Loucy (cell line): Measurements from ENCODE around the gene PDXDC1.
A peak's percentile ranks its signal among the peaks of the same experiment; 100 is the strongest.
"Not testable (repeated sequence)": the region's sequence is repeated elsewhere in the genome, so short reads cannot be mapped to it uniquely, and the experiment has no call there.

ENCODE experiments used
- H2AFZ ChIP-seq: fragments of 200-600 bp; sonication (generic); 2 replicates; pipeline ENCODE4 v1.6.0; 2016; ENCODE audit warnings: antibody characterized with exemption, mild to moderate bottlenecking, low read length, moderate library complexity
- H3F3A ChIP-seq: fragments of 200-600 bp; 2 replicates; pipeline ENCODE4 v1.6.0; 2016; ENCODE audit warnings: antibody characterized with exemption, low read depth, mild to moderate bottlenecking
- H3K27me3 ChIP-seq: fragments of 200-600 bp; sonication (generic); 2 replicates; pipeline ENCODE4 v1.6.1; 2014; ENCODE audit warnings: low read length, mild to moderate bottlenecking; ENCODE audit not compliant: insufficient read depth, poor library complexity, severe bottlenecking
- H3K36me3 ChIP-seq: fragments of 200-600 bp; sonication (generic); 2 replicates; pipeline ENCODE4 v1.6.1; 2016; ENCODE audit warnings: low read length; ENCODE audit not compliant: insufficient read depth
- H3K4me1 ChIP-seq: fragments of 200-600 bp; sonication (generic); 2 replicates; pipeline ENCODE4 v1.5.1; 2014; ENCODE audit warnings: low read length, mild to moderate bottlenecking; ENCODE audit not compliant: insufficient read depth, poor library complexity, severe bottlenecking
- H3K4me2 ChIP-seq: fragments of 200-600 bp; sonication (generic); 2 replicates; pipeline ENCODE4 v1.6.0; 2014; ENCODE audit warnings: antibody characterized with exemption, low read length, low read depth, mild to moderate bottlenecking; ENCODE audit not compliant: poor library complexity, severe bottlenecking
- H3K4me3 ChIP-seq: fragments of 200-600 bp; sonication (generic); 2 replicates; pipeline ENCODE4 v1.5.1; 2014; ENCODE audit warnings: low read length, mild to moderate bottlenecking, mixed read lengths; ENCODE audit not compliant: poor library complexity, severe bottlenecking
- H3K79me2 ChIP-seq: fragments of 200-600 bp; sonication (generic); 2 replicates; pipeline ENCODE4 v1.6.1; 2014; ENCODE audit warnings: low read length; ENCODE audit not compliant: insufficient read depth
- H3K9ac ChIP-seq: fragments of 200-600 bp; sonication (generic); 2 replicates; pipeline ENCODE4 v1.6.0; 2014; ENCODE audit warnings: mild to moderate bottlenecking, low read depth, low read length, moderate library complexity; ENCODE audit not compliant: poor library complexity, severe bottlenecking
- H3K9me2 ChIP-seq: fragments of 200-600 bp; sonication (generic); replicated peaks from 2 replicates; pipeline ENCODE4 v1.6.1; 2016; ENCODE audit warnings: low read depth, low read length, mixed read lengths
- H3K9me3 ChIP-seq: fragments of 200-600 bp; sonication (generic); 2 replicates; pipeline ENCODE4 v1.6.1; 2014; ENCODE audit warnings: mild to moderate bottlenecking, antibody characterized with exemption, low read length, low read depth; ENCODE audit not compliant: insufficient read depth
- H4K20me1 ChIP-seq: fragments of 200-600 bp; sonication (generic); 2 replicates; pipeline ENCODE4 v1.6.0; 2014; ENCODE audit warnings: antibody characterized with exemption, low read length, mild to moderate bottlenecking; ENCODE audit not compliant: insufficient read depth, poor library complexity, severe bottlenecking
- CTCF ChIP-seq: fragments of 200-600 bp; sonication (generic); conservative IDR thresholded peaks from 2 replicates; pipeline ENCODE4 v1.5.1; 2014; ENCODE audit warnings: mild to moderate bottlenecking, antibody characterized with exemption, low read length

PDXDC1 gene

GRCh38 chr16:15022194-15022593, 47.4 kb downstream of the PDXDC1 start:
- not testable (repeated sequence) for H3K79me2 ChIP-seq, H3K4me2 ChIP-seq, H3F3A ChIP-seq

GRCh38 chr16:15023381-15024077, 48.7 kb downstream of the PDXDC1 start:
- not testable (repeated sequence) for H3K4me2 ChIP-seq, H2AFZ ChIP-seq, H3K79me2 ChIP-seq, H3K4me1 ChIP-seq, H3K27me3 ChIP-seq, H3F3A ChIP-seq, H3K4me3 ChIP-seq, H3K36me3 ChIP-seq, H3K9me3 ChIP-seq, H3K9me2 ChIP-seq, H3K9ac ChIP-seq, H4K20me1 ChIP-seq

More at GRCh38 chr16:15022194-15022593, 47.4 kb downstream of the PDXDC1 start:
- H3K4me1 ChIP-seq, H3K36me3 ChIP-seq, H2AFZ ChIP-seq, H3K4me3 ChIP-seq, H3K9me2 ChIP-seq, H4K20me1 ChIP-seq, H3K27me3 ChIP-seq, H3K9ac ChIP-seq, H3K9me3 ChIP-seq: not testable (repeated sequence)
- TF ChIP-seq CTCF, result peak; percentile 36

GRCh38 chr16:15024858-15025199, 50.0 kb downstream of the PDXDC1 start:
- not testable (repeated sequence) for H3K9ac ChIP-seq, H3K36me3 ChIP-seq, H3K27me3 ChIP-seq, H3K4me2 ChIP-seq, H3K4me3 ChIP-seq, H3F3A ChIP-seq, H3K9me3 ChIP-seq, H4K20me1 ChIP-seq, H3K9me2 ChIP-seq, H2AFZ ChIP-seq, H3K4me1 ChIP-seq, H3K79me2 ChIP-seq

- H3K9ac ChIP-seq, H3K4me3 ChIP-seq, H3K9me3 ChIP-seq, H3K27me3 ChIP-seq, H3K36me3 ChIP-seq, H3K4me1 ChIP-seq, H3K79me2 ChIP-seq, H2AFZ ChIP-seq, H3K9me2 ChIP-seq, H4K20me1 ChIP-seq, H3F3A ChIP-seq, H3K4me2 ChIP-seq: not testable (repeated sequence)
Measured at GRCh38 chr16:15025234-15025951, 50.6 kb downstream of the PDXDC1 start.

GRCh38 chr16:15027051-15027450, 52.2 kb downstream of the PDXDC1 start:
- not testable (repeated sequence) for H2AFZ ChIP-seq, H3K79me2 ChIP-seq, H3F3A ChIP-seq, H3K9ac ChIP-seq, H3K36me3 ChIP-seq, H3K4me1 ChIP-seq, H3K4me2 ChIP-seq, H3K27me3 ChIP-seq, H3K9me2 ChIP-seq, H3K9me3 ChIP-seq, H4K20me1 ChIP-seq, H3K4me3 ChIP-seq

GRCh38 chr16:15027503-15028344, 52.9 kb downstream of the PDXDC1 start:
- H3K9ac ChIP-seq, H3K27me3 ChIP-seq, H3K9me2 ChIP-seq, H3F3A ChIP-seq, H3K4me3 ChIP-seq, H3K9me3 ChIP-seq, H2AFZ ChIP-seq, H4K20me1 ChIP-seq, H3K4me2 ChIP-seq, H3K4me1 ChIP-seq, H3K79me2 ChIP-seq, H3K36me3 ChIP-seq: not testable (repeated sequence)
